SU-DHL-6 (cell line): Measurements from ENCODE around the gene CTCFL.

ENCODE experiments used
- EZH2phosphoT487 ChIP-seq: fragments of 200-600 bp; sonication (generic), shearing (Covaris generic); conservative IDR thresholded peaks from 2 replicates; pipeline ENCODE4 v1.6.1; 2018; ENCODE audit warnings: mild to moderate bottlenecking, antibody characterized with exemption, low read length, moderate library complexity, mixed read lengths
- TF ChIP-seq, protein P1 (sequence below): fragments of 200-600 bp; sonication (generic); IDR thresholded peaks from one replicate; pipeline ENCODE4 v1.5.1; 2017; ENCODE audit warnings: antibody characterized with exemption, mild to moderate bottlenecking, low read length, moderate library complexity; ENCODE audit not compliant: insufficient read depth, poor library complexity, severe bottlenecking

GRCh38 chr20:57539889-57540288 is 14.9 kb upstream of the CTCFL start:
- TF ChIP-seq, protein P1, sequence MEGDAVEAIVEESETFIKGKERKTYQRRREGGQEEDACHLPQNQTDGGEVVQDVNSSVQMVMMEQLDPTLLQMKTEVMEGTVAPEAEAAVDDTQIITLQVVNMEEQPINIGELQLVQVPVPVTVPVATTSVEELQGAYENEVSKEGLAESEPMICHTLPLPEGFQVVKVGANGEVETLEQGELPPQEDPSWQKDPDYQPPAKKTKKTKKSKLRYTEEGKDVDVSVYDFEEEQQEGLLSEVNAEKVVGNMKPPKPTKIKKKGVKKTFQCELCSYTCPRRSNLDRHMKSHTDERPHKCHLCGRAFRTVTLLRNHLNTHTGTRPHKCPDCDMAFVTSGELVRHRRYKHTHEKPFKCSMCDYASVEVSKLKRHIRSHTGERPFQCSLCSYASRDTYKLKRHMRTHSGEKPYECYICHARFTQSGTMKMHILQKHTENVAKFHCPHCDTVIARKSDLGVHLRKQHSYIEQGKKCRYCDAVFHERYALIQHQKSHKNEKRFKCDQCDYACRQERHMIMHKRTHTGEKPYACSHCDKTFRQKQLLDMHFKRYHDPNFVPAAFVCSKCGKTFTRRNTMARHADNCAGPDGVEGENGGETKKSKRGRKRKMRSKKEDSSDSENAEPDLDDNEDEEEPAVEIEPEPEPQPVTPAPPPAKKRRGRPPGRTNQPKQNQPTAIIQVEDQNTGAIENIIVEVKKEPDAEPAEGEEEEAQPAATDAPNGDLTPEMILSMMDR, result no peak
- TF ChIP-seq EZH2phosphoT487, result no peak
